Fibroblast of lung (primary cell): ENCODE data around the gene SFT2D1. TPM values are rescaled to one million over a fixed set of nuclear protein-coding genes. Genes with fewer than 3 reads are reported as not detected.

ENCODE experiments used
- DNase-seq, 2 donors: peaks; one replicate each; pipeline versions ENCODE4 v3.0.0 to v3.0.0-alpha.2; 2010; ENCODE audit warnings: low read depth in 2 of 2
- H2AFZ ChIP-seq: 2 replicates; pipeline ENCODE4 v1.5.1; 2012; ENCODE audit warnings: low read length, control low read depth, inconsistent platforms
- H3K27ac ChIP-seq: 2 replicates; pipeline ENCODE4 v1.5.1; 2011; ENCODE audit warnings: low read length, control low read depth; ENCODE audit not compliant: insufficient read depth
- H3K27me3 ChIP-seq: 2 replicates; pipeline ENCODE4 v1.5.1; 2011; ENCODE audit warnings: mild to moderate bottlenecking, low read length; ENCODE audit not compliant: control insufficient read depth, insufficient read depth
- H3K36me3 ChIP-seq: 2 replicates; pipeline ENCODE4 v1.5.1; 2011; ENCODE audit warnings: low read length; ENCODE audit not compliant: control insufficient read depth, insufficient read depth
- H3K4me1 ChIP-seq: 2 replicates; pipeline ENCODE4 v1.5.1; 2011; ENCODE audit warnings: low read length; ENCODE audit not compliant: control insufficient read depth, insufficient read depth; ENCODE audit errors: extremely low read depth
- H3K4me2 ChIP-seq: 2 replicates; pipeline ENCODE4 v1.5.1; 2011; ENCODE audit warnings: low read length, control low read depth; ENCODE audit not compliant: insufficient read depth; ENCODE audit errors: extremely low read depth
- H3K4me3 ChIP-seq, 4 experiments: fragments of 200-600 bp in 1 of 4; sonication (generic) in 1 of 4; replicated peaks in 1 of 4; 2 replicates each; pipeline ENCODE4 v1.5.1; 2011 to 2016; ENCODE audit warnings: low read length in 4 of 4, low read depth in 3 of 4, mild to moderate bottlenecking in 3 of 4, control low read depth in 2 of 4, inconsistent platforms in 1 of 4, mixed read lengths in 1 of 4; ENCODE audit not compliant: insufficient read depth in 1 of 4; ENCODE audit errors: control extremely low read depth in 1 of 4
- H3K79me2 ChIP-seq: 2 replicates; pipeline ENCODE4 v1.5.1; 2012; ENCODE audit warnings: mild to moderate bottlenecking, low read length, inconsistent platforms; ENCODE audit not compliant: control insufficient read depth, insufficient read depth
- H3K9ac ChIP-seq: 2 replicates; pipeline ENCODE4 v1.5.1; 2011; ENCODE audit warnings: mild to moderate bottlenecking, low read length, control low read depth; ENCODE audit not compliant: insufficient read depth
- H3K9me3 ChIP-seq: 2 replicates; pipeline ENCODE4 v1.5.1; 2012; ENCODE audit warnings: low read depth, low read length; ENCODE audit not compliant: control insufficient read depth, insufficient read depth
- H4K20me1 ChIP-seq: 2 replicates; pipeline ENCODE4 v1.5.1; 2011; ENCODE audit warnings: low read length; ENCODE audit not compliant: control insufficient read depth, insufficient read depth; ENCODE audit errors: extremely low read depth
- CTCF ChIP-seq, 2 donors: IDR thresholded peaks in 1 of 2; conservative IDR thresholded peaks in 1 of 2; 1 replicate in 1 of 2; 2 replicates in 1 of 2; pipeline ENCODE4 v1.5.1; 2011 to 2012; ENCODE audit warnings: low read length in 2 of 2, control low read depth in 1 of 2, inconsistent platforms in 1 of 2, low read depth in 1 of 2, mild to moderate bottlenecking in 1 of 2
- EZH2 ChIP-seq: IDR thresholded peaks from 2 replicates; pipeline ENCODE4 v1.5.1; 2012; ENCODE audit warnings: low read length, control low read depth, mild to moderate bottlenecking; ENCODE audit errors: missing control alignments
- polyA plus RNA-seq, 2 donors: library from polyadenylated mRNA; depleted of rRNA in 1 of 2; stranded (reverse) in 1 of 2; unstranded in 1 of 2; fragments of >200 nt; gene quantifications; 2 replicates each; pipeline ENCODE4 v1.2.1, GENCODE V29; 2011 to 2012; ENCODE audit warnings: missing spikeins in 1 of 2
- total RNA-seq: library from RNA; depleted of rRNA; stranded (reverse); fragments of >200 nt; gene quantifications from 2 replicates; pipeline ENCODE4 v1.2.1, GENCODE V29; 2014

Gene SFT2D1
- total and polyA plus RNA-seq, 2 donors (not counting 1 experiment from before 2014, with no cell fraction given), result 34.8 to 86.0 TPM

GRCh38 chr6:166284640-166285039 is 57.7 kb downstream of the SFT2D1 start:
- no peak overlapping the region for H3K27ac ChIP-seq
- no peak overlapping the region for H3K4me2 ChIP-seq
- no peaks in the 10 kb centered on the region for H3K36me3 ChIP-seq
- TF ChIP-seq EZH2, result no peak
- no peak for TF ChIP-seq CTCF (conservative IDR thresholded peaks at IDR 0.05 in 1 of 2, IDR thresholded peaks at IDR 0.05 in 1 of 2; ENCODE audit: low read depth in 1 of 2, low read length in 2 of 2)
- H3K4me1 ChIP-seq, result no peaks in the 10 kb centered on the region
- H4K20me1 ChIP-seq, result no peaks in the 10 kb centered on the region
- H3K27me3 ChIP-seq, result no peaks in the 10 kb centered on the region
- H3K4me3 ChIP-seq, result no peak overlapping the region
- no peak overlapping the region for H2AFZ ChIP-seq
- no peak for DNase-seq
- no peaks in the 10 kb centered on the region for H3K79me2 ChIP-seq
- no peak overlapping the region for H3K9ac ChIP-seq
- no peaks in the 10 kb centered on the region for H3K9me3 ChIP-seq

GRCh38 chr6:166282394-166283032 is 59.8 kb downstream of the SFT2D1 start:
- no peak overlapping the region for H3K9ac ChIP-seq
- no peaks in the 10 kb centered on the region for H3K9me3 ChIP-seq
- H3K36me3 ChIP-seq, result no peaks in the 10 kb centered on the region
- TF ChIP-seq EZH2 (no peak), CTCF (conservative IDR thresholded peaks at IDR 0.05 in 1 of 2, IDR thresholded peaks at IDR 0.05 in 1 of 2; ENCODE audit: low read depth in 1 of 2, low read length in 2 of 2) (no peak)
- no peak overlapping the region for H2AFZ ChIP-seq
- no peaks in the 10 kb centered on the region for H3K27me3 ChIP-seq
- H3K4me3 ChIP-seq, result no peak overlapping the region
- no peak overlapping the region for H3K4me2 ChIP-seq
- H3K27ac ChIP-seq, result no peak overlapping the region
- no peaks in the 10 kb centered on the region for H4K20me1 ChIP-seq
- no peaks in the 10 kb centered on the region for H3K4me1 ChIP-seq
- DNase-seq, result no peak
- H3K79me2 ChIP-seq, result no peaks in the 10 kb centered on the region

GRCh38 chr6:166281104-166281503 is 61.2 kb downstream of the SFT2D1 start:
- Histone ChIP-seq H3K4me2 (no peak overlapping the region), H3K79me2 (no peaks in the 10 kb centered on the region), H3K9me3 (no peaks in the 10 kb centered on the region), H2AFZ (no peak overlapping the region), H4K20me1 (no peaks in the 10 kb centered on the region), H3K4me3 (no peak overlapping the region), H3K27me3 (no peaks in the 10 kb centered on the region), H3K9ac (no peak overlapping the region), H3K4me1 (no peaks in the 10 kb centered on the region), H3K36me3 (no peaks in the 10 kb centered on the region), H3K27ac (no peak overlapping the region)
- DNase-seq, result no peak
- no peak for TF ChIP-seq EZH2
- no peak for TF ChIP-seq CTCF (conservative IDR thresholded peaks at IDR 0.05 in 1 of 2, IDR thresholded peaks at IDR 0.05 in 1 of 2; ENCODE audit: low read depth in 1 of 2, low read length in 2 of 2)
